Sigmoid colon (tissue), 4 donors: Measurements from ENCODE around the gene OGFOD2.

ENCODE experiments used
- CTCF ChIP-seq, 4 experiments: fragments of 450-650 bp in 3 of 4; fragments of 200-600 bp in 1 of 4; IDR thresholded peaks; one replicate each; pipeline ENCODE4 v1.5.1; 2016 to 2019; ENCODE audit warnings: antibody characterized with exemption in 4 of 4, mild to moderate bottlenecking in 3 of 4, moderate library complexity in 2 of 4
- POLR2A ChIP-seq, 2 donors: fragments of 450-650 bp; IDR thresholded peaks; one replicate each; pipeline ENCODE4 v1.6.1; 2016; ENCODE audit warnings: antibody characterized with exemption in 2 of 2, mild to moderate bottlenecking in 2 of 2, moderate library complexity in 2 of 2
- POLR2AphosphoS5 ChIP-seq, 4 donors: sonication (generic); formaldehyde crosslinking; IDR thresholded peaks; one replicate each; pipeline ENCODE4 v1.6.1; 2017; ENCODE audit warnings: antibody characterized with exemption in 4 of 4

GRCh38 chr12:122934722-122935121 lies 40.3 kb upstream of the OGFOD2 start:
- TF ChIP-seq CTCF (IDR thresholded peaks at IDR 0.05) (no peak), POLR2AphosphoS5 (IDR thresholded peaks at IDR 0.05) (no peak), POLR2A (IDR thresholded peaks at IDR 0.05) (no peak)
